GM12801 (cell line): Measurements from ENCODE around the gene SLC43A3.

Experiments used
- CTCF ChIP-seq: IDR thresholded peaks from one replicate; pipeline ENCODE4 v1.5.1; 2011; ENCODE audit warnings: control low read depth; ENCODE audit not compliant: insufficient read length; ENCODE audit errors: extremely low read depth

SLC43A3 gene

GRCh38 chr11:57376095-57377090 lies 50.5 kb downstream of the SLC43A3 start:
- TF ChIP-seq CTCF = no peak

GRCh38 chr11:57375490-57375889 lies 51.4 kb downstream of the SLC43A3 start:
- TF ChIP-seq CTCF = no peak

GRCh38 chr11:57374966-57375365 lies 52.0 kb downstream of the SLC43A3 start:
- TF ChIP-seq CTCF = no peak

GRCh38 chr11:57373146-57373545 lies 53.8 kb downstream of the SLC43A3 start:
- no peak for TF ChIP-seq CTCF

DNA sequence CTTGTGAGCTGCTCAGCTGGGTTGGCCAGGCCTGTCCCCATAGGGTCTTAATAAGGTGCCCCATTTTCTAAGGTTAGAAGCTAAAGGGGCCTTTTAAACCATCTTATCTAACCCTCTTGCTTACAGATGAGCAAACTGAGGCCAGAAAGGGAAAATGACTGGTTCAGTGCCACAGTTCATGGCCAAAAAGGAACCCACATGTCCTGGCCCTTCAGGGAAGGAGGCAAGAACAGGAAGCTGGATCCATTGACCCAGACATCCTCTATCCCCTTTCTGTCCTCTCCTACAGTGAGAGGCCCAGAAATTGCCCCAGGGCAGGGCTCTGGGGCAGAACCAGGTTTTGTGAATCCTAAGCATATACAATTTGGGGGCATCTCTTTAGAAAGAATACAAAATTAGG lies 56.0 kb downstream of the SLC43A3 start:
- TF ChIP-seq CTCF = no peak

DNA sequence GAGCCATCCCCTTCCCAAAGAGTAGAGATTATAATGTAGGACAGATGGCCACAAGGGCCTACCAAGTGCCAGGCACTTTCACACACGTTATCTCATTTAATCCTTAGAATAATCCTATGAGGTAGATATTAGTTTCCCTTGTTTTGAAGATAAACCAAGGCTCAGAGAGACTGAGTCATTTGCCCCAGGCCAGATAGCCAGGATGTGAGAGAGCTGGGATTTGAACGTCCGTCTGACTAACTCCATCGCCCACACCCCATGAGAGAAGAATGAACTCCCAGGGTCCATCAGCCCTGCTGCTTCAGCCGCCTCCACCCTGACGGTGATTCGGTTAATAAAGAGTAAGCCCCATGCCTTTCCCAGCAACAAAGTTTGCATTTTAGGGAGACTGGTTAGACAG lies 56.7 kb downstream of the SLC43A3 start:
- TF ChIP-seq CTCF = no peak

- no peak for TF ChIP-seq CTCF
Measured at GRCh38 chr11:57368845-57369232, 58.1 kb downstream of the SLC43A3 start.
